ENCODE measurements around the gene DIAPH2.

Gene DIAPH2

DNA sequence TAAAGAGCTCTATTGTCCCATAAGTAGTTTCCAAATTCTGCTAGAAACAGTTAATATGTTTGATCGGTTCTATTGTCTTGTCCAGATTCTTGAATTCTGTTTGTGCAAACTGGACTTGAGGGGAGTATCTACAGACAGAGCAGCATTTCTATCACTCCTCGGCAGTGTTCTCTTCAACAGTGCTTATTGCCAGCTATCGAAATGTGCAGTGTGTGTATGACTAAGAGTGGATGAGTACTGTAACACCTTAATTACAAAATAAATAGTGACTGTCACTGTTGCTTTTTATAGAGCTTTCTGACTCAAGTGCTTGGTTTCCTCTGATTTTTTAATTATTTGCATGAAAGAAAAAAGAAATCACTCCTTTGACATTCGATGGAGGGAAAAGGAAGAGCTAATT is 473.6 kb downstream of the DIAPH2 start:
- no peak for DNase-seq (ENCODE audit: low read depth in 3 of 3, low spot score in 1 of 3)

DNA sequence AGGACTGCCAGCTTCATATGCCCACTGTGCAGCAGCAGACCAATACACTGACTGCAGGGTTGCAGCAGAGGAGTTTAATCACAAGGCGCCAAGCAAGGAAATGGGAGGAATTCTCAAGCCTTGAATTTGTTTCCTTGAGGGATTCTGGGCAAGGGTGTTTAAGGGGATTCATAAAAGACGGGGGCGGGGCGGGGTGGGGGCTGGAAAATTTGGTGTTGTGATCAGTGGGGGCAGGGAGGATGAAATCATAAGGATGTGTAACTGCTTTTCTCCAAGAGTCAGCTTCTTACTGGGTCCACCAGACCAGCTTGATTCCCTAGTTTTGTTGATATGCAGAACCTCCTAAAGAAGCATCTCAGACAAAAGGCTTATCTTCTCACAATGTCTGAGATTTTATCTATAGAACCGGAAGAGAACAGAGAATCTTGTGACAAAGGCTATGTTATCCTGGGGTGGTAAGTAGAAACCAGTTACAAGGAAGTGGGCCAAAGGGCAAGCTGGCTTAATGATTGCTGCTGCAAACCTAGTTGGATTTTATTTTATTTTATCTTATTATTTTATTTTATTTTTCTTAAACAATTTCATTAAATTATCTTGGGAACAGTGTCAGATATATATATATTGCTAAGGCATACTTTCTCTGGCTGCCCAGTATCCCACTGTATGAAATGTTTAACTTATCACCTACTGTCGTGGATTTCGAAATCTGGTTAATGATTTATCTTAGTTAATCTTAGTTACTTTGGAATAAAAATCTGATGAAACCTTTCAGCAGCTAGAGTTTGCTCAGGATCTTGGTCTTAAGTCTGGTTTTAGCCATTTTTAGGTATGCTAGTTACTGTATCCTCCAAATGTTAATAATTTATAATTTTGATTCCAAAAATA is 475.5 kb downstream of the DIAPH2 start:
- no peak for DNase-seq (ENCODE audit: low read depth in 3 of 3, low spot score in 1 of 3)

DNA sequence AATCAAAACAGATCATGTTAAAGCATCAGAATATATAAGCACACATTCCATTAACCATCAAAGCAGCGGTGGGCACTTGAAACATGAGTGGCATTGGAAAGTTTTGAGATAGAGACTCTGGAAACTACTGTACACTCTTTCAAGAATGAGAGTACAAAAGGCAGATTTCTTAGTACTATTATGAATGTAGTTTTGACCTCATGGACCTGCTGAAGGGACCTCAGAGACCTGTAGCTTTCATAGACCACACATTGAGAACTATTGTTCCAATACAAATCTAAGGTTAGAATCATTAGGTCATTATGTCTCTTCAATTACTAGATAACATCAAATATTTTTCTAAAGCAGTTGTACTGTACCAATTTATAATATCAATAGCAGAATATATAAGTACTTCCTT is 482.7 kb downstream of the DIAPH2 start:
- DNase-seq (ENCODE audit: low read depth in 3 of 3, low spot score in 1 of 3), result no peak

DNA sequence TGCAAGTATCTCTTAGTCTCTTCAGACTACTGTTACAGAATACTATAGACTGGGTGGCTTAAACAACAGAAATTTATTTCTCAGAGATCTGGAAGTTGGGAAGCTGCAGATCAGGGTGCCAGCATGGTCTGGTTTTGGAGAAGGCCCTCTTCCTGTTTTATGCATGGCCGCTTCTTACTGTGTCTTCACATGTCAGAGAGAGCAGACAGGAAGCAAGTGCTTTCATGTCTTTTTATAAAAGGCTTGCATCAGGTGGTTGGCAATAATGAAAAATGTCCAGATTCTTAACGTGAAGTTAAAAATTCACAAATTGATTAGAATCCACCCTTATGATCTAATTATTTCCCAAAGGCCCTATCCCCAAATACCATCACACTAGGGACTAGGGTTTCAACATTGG is 484.0 kb downstream of the DIAPH2 start:
- no peak for DNase-seq (ENCODE audit: low read depth in 3 of 3, low spot score in 1 of 3)

DNA sequence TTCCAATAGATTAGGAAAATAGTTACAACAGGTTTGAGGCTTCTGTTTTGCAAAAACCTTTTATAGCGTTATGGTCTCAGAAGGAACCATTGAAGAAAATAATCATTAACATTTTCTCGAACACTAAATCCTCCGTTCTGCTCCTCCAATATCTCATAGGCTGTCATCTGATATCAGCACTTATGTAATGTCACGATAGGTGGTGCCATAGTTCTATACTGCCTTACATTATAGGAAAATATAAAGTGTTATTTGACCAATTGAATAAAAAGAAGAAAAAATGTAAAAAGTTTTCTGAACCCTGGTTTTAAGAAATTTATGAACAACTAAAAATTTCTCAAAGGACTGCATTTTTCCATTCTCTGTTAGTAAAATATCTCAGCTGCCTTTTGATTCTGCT is 490.5 kb downstream of the DIAPH2 start:
- no peak for DNase-seq (ENCODE audit: low read depth in 3 of 3, low spot score in 1 of 3)

DNA sequence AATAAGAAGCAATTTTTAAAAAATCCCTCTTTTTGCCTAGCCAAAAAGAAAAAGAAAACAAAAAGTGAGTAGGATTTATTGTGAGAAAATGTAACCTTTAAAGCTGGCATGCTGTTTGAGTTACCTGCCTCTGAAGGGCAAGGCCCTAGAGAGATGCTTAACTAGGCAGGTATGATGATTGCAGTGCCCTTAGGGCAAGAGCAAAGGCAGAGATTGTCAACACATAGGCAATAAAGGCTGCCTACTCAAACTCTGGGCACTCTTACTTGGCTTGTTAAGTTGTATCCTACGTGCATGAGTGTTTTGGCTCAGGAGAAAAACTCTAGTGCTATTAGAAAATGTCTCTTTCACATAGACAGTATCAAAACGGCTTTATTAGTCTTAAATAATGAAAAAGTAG is 505.0 kb downstream of the DIAPH2 start:
- DNase-seq (ENCODE audit: low read depth in 3 of 3, low spot score in 1 of 3), result no peak

DNA sequence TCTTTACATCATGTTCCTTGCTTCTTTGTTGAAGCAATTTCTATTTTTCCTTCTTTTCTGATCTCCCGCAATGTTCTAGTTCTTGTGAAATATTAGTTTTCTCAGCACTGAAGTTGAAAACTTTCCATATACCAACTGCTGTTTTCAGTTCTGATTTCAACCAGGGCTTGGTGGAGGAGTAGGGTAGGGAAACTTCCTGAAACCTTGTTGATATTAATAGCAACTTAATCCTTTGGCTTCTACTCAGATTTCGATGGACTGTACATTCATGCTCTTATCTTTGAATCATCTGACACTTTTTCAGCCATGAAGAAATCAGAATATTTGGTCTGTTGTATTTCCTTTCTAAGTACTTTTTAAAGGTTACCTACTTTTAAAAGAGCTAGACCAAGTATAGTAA is 514.9 kb downstream of the DIAPH2 start:
- no peak for DNase-seq (ENCODE audit: low read depth in 3 of 3, low spot score in 1 of 3)

DNA sequence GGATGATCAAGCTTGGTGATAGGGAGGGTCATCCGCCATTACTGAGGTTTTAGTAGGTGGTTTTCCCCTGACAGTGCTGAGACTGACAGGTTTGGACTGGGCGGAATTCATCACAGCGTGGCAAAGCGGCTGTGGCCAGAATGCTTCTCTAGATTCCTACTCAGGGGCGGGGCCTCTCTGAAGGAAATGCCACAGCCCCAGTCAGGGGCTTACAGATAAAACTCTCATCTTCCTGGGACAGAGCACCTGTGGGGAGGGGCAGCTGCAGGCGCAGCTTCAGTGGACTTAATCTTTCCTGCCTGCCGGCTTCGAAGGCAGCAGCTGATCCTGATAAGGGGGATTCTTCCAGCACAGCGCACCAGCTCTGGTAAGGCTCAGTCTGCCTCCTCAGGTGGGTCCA is 515.8 kb downstream of the DIAPH2 start:
- DNase-seq (ENCODE audit: low read depth in 3 of 3, low spot score in 1 of 3), result no peak

DNA sequence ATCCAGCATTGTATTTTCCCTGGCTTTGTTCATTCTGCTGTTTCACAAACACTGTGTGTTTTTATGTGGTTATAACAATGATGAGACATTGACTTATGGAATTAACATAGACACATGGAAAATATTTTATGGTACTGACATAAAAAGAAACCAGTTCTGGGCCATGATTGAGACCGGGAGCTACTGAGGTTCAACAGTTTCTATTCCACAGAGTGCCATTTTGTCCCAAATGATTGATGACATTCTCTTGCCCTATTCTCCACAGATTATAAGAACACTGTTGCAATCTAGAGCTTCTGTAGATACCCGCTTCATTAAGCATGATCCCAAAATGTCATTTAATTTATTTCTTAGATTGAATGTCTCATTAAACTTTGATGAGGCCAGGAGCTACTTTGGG is 525.9 kb downstream of the DIAPH2 start:
- DNase-seq (ENCODE audit: low read depth in 3 of 3, low spot score in 1 of 3), result no peak

DNA sequence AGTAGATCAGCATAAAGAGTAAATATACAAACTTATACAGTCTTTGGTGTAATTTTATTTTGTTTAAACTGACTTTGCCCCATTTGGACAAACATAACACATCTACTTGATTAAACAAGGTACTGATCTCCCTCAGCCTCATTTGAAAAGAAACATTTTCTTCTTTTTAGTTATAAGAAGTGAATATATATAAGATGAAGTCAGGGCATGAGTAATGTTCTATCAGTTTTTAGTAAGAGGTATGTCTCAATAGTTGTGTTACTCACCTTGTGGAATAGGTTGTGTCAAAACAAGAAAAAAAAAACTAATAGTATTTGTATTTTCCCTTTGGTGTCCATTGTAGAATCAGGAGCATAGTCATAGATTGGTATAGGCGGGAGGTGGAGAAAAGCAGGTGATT is 526.4 kb downstream of the DIAPH2 start:
- no peak for DNase-seq (ENCODE audit: low read depth in 3 of 3, low spot score in 1 of 3)

DNA sequence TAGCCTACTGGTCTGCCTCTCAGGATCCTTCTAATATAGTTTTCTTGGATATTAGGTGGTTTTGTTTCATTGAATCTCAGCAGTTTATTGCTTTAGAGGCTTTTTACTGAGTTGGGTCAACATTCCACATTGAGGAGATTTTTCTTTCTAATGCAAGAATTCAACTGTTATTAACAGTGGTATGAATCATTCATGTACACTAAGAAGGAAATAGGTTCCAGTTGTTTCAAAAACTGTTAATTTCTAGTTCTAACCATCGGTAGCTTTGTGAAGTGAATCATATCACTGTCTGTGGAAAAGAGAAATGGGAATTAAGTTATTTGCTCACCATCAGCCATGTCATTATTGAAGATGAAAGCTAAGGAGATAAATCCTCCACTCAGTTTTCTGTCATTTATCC is 530.5 kb downstream of the DIAPH2 start:
- no peak for DNase-seq (ENCODE audit: low read depth in 3 of 3, low spot score in 1 of 3)

DNA sequence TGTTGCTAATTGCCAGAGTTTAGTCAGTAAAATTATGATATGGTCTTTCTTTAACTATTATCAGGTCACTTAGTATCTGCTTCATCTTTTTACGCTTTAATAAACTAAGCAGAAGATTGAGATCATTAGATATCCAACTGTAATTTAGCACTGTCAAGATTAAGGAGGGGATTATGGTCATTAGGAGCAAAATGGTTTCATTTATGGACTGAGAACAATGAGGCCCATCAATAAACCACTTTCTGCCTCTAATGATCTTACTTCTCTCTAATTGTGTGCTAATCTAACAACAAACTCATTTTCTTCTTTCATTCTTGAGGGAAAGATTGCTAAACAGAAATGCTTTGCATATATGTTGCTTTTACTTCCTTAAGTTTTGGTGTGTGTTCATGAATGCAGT is 539.5 kb downstream of the DIAPH2 start:
- DNase-seq (ENCODE audit: low read depth in 3 of 3, low spot score in 1 of 3), result no peak

DNA sequence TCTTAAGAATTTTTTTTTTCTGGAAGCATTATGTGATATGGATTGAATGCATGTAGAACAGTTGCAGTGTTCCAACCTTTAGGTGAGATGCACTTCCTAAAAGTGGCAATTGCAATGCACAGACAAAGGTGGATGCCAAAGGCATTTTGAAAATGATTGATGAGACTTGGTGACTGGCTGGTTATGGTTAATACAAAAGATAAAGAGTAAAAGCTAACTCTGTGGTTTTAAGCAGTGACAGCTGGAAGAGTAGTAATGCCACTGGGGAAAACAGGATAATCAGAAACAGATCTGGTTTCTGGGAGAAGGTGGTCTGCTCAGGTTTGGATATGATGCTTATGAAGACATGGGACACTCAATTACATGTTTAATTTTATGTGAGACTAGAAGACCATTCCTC is 544.7 kb downstream of the DIAPH2 start:
- no peak for DNase-seq (ENCODE audit: low read depth in 3 of 3, low spot score in 1 of 3)

DNA sequence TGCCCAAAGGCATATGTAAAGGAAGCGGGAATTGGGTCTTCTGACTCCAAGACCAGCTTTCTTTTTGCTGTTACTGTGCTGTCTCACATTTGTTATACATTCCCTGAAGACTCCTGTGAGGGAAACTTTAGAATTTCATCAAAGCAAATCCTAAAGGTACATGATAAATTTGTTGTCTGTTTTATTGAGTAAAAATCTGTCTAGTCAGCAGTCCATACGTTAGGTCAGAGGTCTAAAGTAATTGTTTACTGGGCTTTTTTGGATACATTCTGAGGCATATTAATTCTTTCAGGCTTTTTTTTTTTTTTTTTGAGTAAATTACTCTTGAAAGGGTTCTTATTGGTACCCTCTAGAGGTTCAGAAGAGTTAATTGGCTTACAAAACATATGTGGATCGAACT is 546.3 kb downstream of the DIAPH2 start:
- DNase-seq (ENCODE audit: low read depth in 3 of 3, low spot score in 1 of 3), result no peak

DNA sequence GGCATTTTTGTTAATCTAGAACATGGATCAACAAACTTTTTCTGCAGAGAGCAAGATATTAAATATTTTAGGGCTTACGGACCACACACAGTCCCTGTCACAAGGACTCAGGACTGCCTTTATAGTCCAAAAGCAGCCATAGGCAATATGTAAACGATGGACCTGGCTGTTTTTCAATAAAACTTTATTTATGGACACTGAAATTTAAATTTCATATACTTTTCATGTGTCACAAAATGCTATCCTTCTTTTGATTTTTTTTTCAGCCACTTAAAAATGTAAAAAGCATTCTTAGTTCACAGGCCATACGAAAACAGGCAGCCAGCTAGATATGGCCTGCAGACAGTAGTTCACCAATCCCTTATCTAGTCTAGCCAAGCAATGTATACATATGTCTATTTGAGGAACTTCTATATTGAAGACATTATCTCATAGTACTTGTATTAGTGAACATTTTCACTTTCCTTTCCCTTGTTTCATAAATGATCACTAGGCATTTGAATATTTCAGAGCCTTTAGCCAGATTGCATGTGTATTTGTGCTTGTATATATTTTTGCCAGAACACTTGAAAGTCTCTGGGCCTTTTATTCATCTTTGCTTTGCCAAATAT is 549.9 kb downstream of the DIAPH2 start:
- DNase-seq (ENCODE audit: low read depth in 3 of 3, low spot score in 1 of 3), result no peak

DNA sequence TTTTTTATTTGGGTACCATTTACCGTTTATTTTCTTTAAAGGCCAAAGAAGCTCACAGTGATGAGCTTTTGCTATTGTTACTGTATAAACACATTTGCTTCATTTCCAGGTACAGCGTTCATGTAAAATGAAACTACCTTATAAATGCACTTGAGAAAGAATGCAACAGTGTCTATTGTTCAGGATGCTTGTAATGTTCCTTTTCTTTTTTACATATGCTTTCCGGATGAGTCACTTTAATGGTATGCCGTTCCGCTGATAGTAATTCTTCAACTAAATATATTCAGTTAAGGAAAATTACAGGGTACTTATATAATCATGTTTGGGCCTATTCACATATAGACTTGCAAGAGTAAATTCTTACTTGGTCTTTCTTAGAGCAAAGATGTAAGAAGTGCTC is 554.0 kb downstream of the DIAPH2 start:
- no peak for DNase-seq (ENCODE audit: low read depth in 3 of 3, low spot score in 1 of 3)

DNA sequence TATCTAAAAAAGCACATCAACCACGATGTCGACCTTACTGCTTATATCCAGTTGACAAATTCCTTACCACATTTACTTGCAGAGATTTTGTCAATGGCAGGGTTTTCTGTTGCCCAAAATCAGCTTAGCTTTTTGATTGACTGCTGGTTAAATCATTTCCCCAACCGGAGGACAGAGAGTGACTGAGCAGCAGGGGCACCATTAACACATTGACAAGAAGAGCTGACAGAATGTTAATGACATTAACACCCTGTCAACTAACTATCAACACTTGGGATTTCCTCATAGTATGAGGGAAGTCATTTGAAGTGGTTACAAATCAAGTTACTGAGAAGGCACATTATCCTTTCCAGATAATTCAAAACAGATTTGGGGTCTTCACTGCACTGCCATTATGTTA is 567.5 kb downstream of the DIAPH2 start:
- no peak for DNase-seq (ENCODE audit: low read depth in 3 of 3, low spot score in 1 of 3)

DNA sequence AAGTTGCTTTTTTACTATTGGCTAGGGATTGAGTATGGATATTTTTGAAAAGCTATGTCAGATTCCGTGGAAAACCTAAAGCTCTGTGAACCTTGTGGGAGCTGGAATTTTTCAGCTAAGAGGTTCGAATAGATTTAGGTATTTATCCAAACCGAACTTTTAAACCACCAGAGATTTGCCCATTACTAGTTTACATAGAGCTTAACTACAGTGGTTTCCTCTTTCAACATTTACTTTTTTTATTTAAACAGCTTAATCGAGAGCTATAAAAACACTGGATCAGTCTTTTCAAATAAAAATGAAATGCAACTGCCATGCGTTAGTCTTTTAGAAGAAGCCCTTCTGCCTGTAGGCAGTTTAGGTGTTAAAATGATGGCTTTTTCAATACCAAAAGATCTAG is 576.0 kb downstream of the DIAPH2 start:
- no peak for DNase-seq (ENCODE audit: low read depth in 3 of 3, low spot score in 1 of 3)

DNA sequence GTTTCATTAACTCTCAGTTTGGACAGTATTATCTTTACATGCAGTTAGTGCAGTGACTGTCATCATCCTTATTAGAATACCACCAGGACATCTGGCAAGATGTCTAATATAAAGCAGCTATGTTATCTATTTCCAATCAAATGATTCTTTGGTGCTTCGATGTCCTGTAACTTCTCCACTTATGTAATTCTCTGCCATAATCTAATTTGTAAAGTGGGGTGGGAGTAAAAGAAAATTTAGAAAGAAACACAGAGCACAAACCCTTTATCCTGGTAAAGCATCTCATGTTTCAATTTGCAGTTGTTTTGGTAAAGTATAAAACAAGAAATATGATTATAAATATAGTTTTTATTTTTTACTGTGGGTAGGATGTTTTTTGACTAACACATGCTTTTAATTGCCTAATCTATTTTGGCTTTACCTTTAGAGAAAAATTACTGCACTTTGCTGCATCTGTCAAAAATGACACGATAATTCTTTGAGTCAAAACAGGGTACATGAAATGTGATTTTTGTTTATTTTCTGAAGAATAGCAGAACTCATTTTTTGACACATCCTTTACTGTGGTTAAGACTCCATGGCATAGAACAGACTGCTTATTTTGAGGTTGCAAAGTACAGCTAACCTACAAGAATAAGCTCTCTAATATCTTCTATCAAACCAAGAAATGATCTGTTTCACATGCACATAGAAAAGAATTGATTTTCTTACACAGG is 581.9 kb downstream of the DIAPH2 start:
- no peak for DNase-seq (ENCODE audit: low read depth in 3 of 3, low spot score in 1 of 3)

DNA sequence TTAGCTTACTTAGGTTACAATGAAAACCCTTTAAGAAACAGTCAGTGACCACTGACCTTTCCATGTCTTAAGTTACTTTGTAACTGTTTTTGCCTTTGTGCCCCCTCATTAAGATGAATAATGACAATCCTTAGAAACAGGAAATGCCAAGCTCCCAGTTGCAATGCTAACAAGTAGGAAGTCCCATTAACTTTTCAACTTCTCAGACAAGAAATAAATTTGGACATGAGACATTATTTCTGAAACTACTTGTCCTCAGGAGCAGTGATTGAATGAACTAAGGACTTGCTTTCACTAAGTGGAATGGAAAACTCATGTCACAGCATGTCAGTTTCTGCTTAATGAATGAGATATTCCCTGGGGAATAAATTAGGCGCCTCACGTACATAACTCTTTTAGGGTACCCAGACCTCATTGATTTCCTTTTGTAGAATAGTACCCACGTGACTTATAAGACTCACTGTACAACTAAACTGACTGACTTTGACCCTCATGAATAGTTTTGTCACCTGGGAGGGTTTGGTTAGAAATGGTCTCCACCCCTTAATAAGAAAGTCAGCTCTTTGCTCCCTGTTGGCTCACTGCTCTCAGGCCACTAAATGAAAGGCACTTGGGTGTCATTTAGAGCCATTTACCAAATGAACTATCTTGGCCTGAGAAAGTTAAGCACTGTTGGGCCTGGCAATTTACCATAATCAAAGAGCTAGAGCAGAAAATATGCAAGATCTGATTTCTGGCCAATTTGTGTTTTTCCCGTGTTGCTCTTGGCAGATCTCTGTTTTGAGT is 582.9 kb downstream of the DIAPH2 start:
- no peak for DNase-seq (ENCODE audit: low read depth in 3 of 3, low spot score in 1 of 3)

DNA sequence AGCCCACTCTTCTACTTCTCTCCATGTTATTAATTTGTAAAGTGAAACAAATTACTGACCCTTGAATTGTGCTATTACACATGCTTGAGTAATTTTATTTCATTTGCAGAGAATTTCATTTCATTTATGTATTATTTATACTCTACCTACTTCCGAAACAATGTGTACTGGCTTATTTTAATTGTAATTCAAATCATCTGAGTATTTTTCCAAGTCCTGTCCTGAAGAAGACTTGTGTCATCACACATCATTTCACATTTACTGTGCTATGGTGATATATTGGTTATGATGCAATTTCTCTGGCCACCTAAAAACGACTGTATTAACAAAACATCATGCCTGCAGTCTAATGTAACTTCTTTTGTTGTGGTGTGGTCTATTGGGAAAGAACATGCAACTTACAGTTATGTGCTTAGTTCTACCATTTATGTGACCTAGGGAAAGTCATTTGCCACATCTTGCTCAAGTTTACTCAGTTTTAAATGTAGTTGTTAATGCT is 583.6 kb downstream of the DIAPH2 start:
- no peak for DNase-seq (ENCODE audit: low read depth in 3 of 3, low spot score in 1 of 3)

Data from stimulated activated CD4-positive, alpha-beta T cell treated with anti-CD3 and anti-CD28 coated beads, TNF-alpha, amount 100 ng/mL, for 1 hour (primary cell).